ENCODE results near the gene ETS2.
"Not testable (repeated sequence)": the region's sequence is repeated elsewhere in the genome, so short reads cannot be mapped to it uniquely, and the experiment has no call there.

Gene ETS2

GRCh38 chr21:38819719-38820159 lies 14.0 kb downstream of the ETS2 start:
- no peak for DNase-seq

GRCh38 chr21:38820471-38821239 lies 14.9 kb downstream of the ETS2 start:
- no peak for DNase-seq

- DNase-seq, result no peak
These were observed 15.5 kb downstream of the ETS2 start for GRCh38 chr21:38821248-38821647.

- DNase-seq, result no peak
These were observed 16.4 kb downstream of the ETS2 start for GRCh38 chr21:38821959-38822682.

- no peak for DNase-seq
These were observed 17.1 kb downstream of the ETS2 start for GRCh38 chr21:38822778-38823238.

GRCh38 chr21:38823737-38824123 lies 18.0 kb downstream of the ETS2 start:
- no peak for DNase-seq

GRCh38 chr21:38824124-38824822 lies 18.5 kb downstream of the ETS2 start:
- no peak for DNase-seq

- no peak for DNase-seq
These were observed 19.5 kb downstream of the ETS2 start for GRCh38 chr21:38825269-38825668.

GRCh38 chr21:38825921-38826320 lies 20.2 kb downstream of the ETS2 start:
- DNase-seq, result no peak

GRCh38 chr21:38828111-38828510 lies 22.4 kb downstream of the ETS2 start:
- not testable (repeated sequence) for DNase-seq

- no peak for DNase-seq
These were observed 25.2 kb downstream of the ETS2 start for GRCh38 chr21:38830671-38831525.

- DNase-seq, result peak; percentile 67
These were observed 26.1 kb downstream of the ETS2 start for GRCh38 chr21:38831526-38832467.

- no peak for DNase-seq
These were observed 26.9 kb downstream of the ETS2 start for GRCh38 chr21:38832664-38833063.

GRCh38 chr21:38833117-38833516 lies 27.4 kb downstream of the ETS2 start:
- no peak for DNase-seq

GRCh38 chr21:38834725-38835124 lies 29.0 kb downstream of the ETS2 start:
- no peak for DNase-seq

- DNase-seq, result no peak
These were observed 32.2 kb downstream of the ETS2 start for GRCh38 chr21:38837806-38838461.

GRCh38 chr21:38838598-38839327 lies 33.0 kb downstream of the ETS2 start:
- no peak for DNase-seq

GRCh38 chr21:38839328-38840286 lies 33.9 kb downstream of the ETS2 start:
- no peak for DNase-seq

All from DMS 273 treated with DMSO at 0.1 percent for 48 hours (cell line).